HCT116 (cell line): ENCODE results near the gene DRGX. TPM values are rescaled to one million over a fixed set of nuclear protein-coding genes. Genes with fewer than 3 reads are reported as not detected.

Source experiments
- ATAC-seq: fragments of 200-7000 bp; cut with Tn5 transposase; 2 replicates; pipeline ENCODE4 v1.9.1; 2020; ENCODE audit warnings: mild to moderate bottlenecking, moderate library complexity
- BruUV-seq: library from RNA; stranded (reverse); fragments of 400-500 nt; replicated peaks from 2 replicates; lab custom pipeline; 2021; lab: Mats Ljungman, UMichigan
- CTCF ChIA-PET: fragments of 300-600 bp; sonication (Branson Sonifier 250); formaldehyde crosslinking; loops from one replicate; lab custom pipeline; 2021; ENCODE audit warnings: antibody characterized with exemption; lab: Charles Lee
- POLR2A ChIA-PET: fragments of 300-600, 350-600 bp; sonication (Branson Sonifier 250); formaldehyde crosslinking; loops from one replicate; lab custom pipeline; 2021; ENCODE audit warnings: antibody characterized with exemption; lab: Charles Lee
- RAD21 ChIA-PET, 2 experiments: fragments of 300-600 bp; sonication (Branson Sonifier 250); formaldehyde crosslinking; loops; one replicate each; lab custom pipeline; 2023; ENCODE audit warnings: low total read pairs in 2 of 2; ENCODE audit not compliant: uncharacterized antibody in 2 of 2, unreplicated experiment in 2 of 2, low non-redundant PET in 1 of 2; lab: Charles Lee
- DNase-seq: peaks from one replicate; pipeline ENCODE4 v3.0.0-alpha.2; 2010; ENCODE audit warnings: low read depth, low spot score
- H2AFZ ChIP-seq: fragments of 200-600 bp; shearing (Covaris generic), sonication (generic); 2 replicates; pipeline ENCODE4 v1.6.1; 2017; ENCODE audit warnings: low read depth, mixed run types, mixed read lengths, antibody characterized with exemption, low read length; ENCODE audit not compliant: poor library complexity, severe bottlenecking
- H3K27ac ChIP-seq: 2 replicates; pipeline ENCODE4 v1.5.1; 2012; ENCODE audit warnings: low read depth, low read length
- H3K27me3 ChIP-seq: fragments of 200-600 bp; sonication (generic); 2 replicates; pipeline ENCODE4 v1.6.1; 2016; ENCODE audit warnings: mixed run types, low read length, mixed read lengths; ENCODE audit not compliant: insufficient read depth
- H3K36me3 ChIP-seq, 2 experiments: fragments of 200-500 bp in 1 of 2; fragments of 200-600 bp in 1 of 2; sonication (Bioruptor generic) in 1 of 2; sonication (generic) in 1 of 2; 2 replicates each; pipeline versions ENCODE4 v1.5.1 to v1.6.1; 2014 to 2016; ENCODE audit warnings: low read length in 2 of 2, inconsistent platforms in 1 of 2, mixed read lengths in 1 of 2, mixed run types in 1 of 2; ENCODE audit not compliant: insufficient read depth in 2 of 2, control insufficient read depth in 1 of 2
- H3K4me1 ChIP-seq, 2 experiments: fragments of 200-600 bp in 1 of 2; sonication (generic) in 1 of 2; 2 replicates each; pipeline versions ENCODE4 v1.5.1 to v1.6.1; 2012 to 2017; ENCODE audit warnings: low read length in 2 of 2, inconsistent platforms in 1 of 2, mild to moderate bottlenecking in 1 of 2, mixed read lengths in 1 of 2, mixed run types in 1 of 2, moderate library complexity in 1 of 2; ENCODE audit not compliant: insufficient read depth in 2 of 2, control insufficient read depth in 1 of 2
- H3K4me2 ChIP-seq: fragments of 200-600 bp; sonication (generic); 2 replicates; pipeline ENCODE4 v1.6.1; 2017; ENCODE audit warnings: mixed run types, low read length, mixed read lengths
- H3K4me3 ChIP-seq, 2 experiments: fragments of 200-600 bp in 1 of 2; sonication (generic) in 1 of 2; replicated peaks in 1 of 2; 2 replicates each; pipeline ENCODE4 v1.5.1; 2011 to 2016; ENCODE audit warnings: low read length in 2 of 2, control low read depth in 1 of 2, low read depth in 1 of 2, mild to moderate bottlenecking in 1 of 2, mixed read lengths in 1 of 2, mixed run types in 1 of 2
- H3K79me2 ChIP-seq: fragments of 200-600 bp; sonication (generic); 2 replicates; pipeline ENCODE4 v1.6.1; 2017; ENCODE audit warnings: mild to moderate bottlenecking, mixed run types, low read length, moderate library complexity, mixed read lengths; ENCODE audit not compliant: insufficient read depth
- H3K9ac ChIP-seq: fragments of 200-600 bp; sonication (generic); 2 replicates; pipeline ENCODE4 v1.6.1; 2016; ENCODE audit warnings: low read length, mixed read lengths
- H3K9me2 ChIP-seq: fragments of 200-600 bp; sonication (generic), shearing (Covaris generic); 2 replicates; pipeline ENCODE4 v1.6.1; 2017; ENCODE audit warnings: mixed run types, mild to moderate bottlenecking, moderate library complexity; ENCODE audit not compliant: insufficient read depth
- H3K9me3 ChIP-seq, 2 experiments: fragments of 200-500 bp in 1 of 2; fragments of 200-600 bp in 1 of 2; sonication (Bioruptor generic) in 1 of 2; sonication (generic) in 1 of 2; 2 replicates each; pipeline ENCODE4 v1.6.1; 2014 to 2017; ENCODE audit warnings: low read length in 2 of 2, mixed read lengths in 2 of 2, inconsistent platforms in 1 of 2, low read depth in 1 of 2, mild to moderate bottlenecking in 1 of 2, mixed run types in 1 of 2, moderate library complexity in 1 of 2; ENCODE audit not compliant: control insufficient read depth in 1 of 2, insufficient read depth in 1 of 2
- H4K20me1 ChIP-seq: fragments of 200-600 bp; sonication (generic), shearing (Covaris generic); 2 replicates; pipeline ENCODE4 v1.6.1; 2017; ENCODE audit warnings: mixed run types, mild to moderate bottlenecking, moderate library complexity; ENCODE audit not compliant: insufficient read depth
- CBX3 ChIP-seq: IDR thresholded peaks from 2 replicates; pipeline ENCODE4 v1.6.1; 2012; ENCODE audit warnings: low read depth
- CEBPB ChIP-seq: IDR thresholded peaks from 2 replicates; pipeline ENCODE4 v1.6.1; 2012; ENCODE audit warnings: low read depth
- EGR1 ChIP-seq: IDR thresholded peaks from 2 replicates; pipeline ENCODE4 v1.6.1; 2012; ENCODE audit warnings: low read depth
- ELF1 ChIP-seq: IDR thresholded peaks from 2 replicates; pipeline ENCODE4 v1.6.1; 2012; ENCODE audit warnings: low read depth, borderline replicate concordance
- EZH2 ChIP-seq: fragments of 200-600 bp; sonication (generic); IDR thresholded peaks from 2 replicates; pipeline ENCODE4 v1.6.1; 2017; ENCODE audit warnings: antibody characterized with exemption, mixed run types
- EZH2phosphoT487 ChIP-seq: fragments of 200-600 bp; IDR thresholded peaks from 2 replicates; pipeline ENCODE4 v1.6.1; 2018; ENCODE audit warnings: antibody characterized with exemption, borderline replicate concordance
- FOSL1 ChIP-seq: IDR thresholded peaks from 2 replicates; pipeline ENCODE4 v1.6.1; 2012; ENCODE audit warnings: low read depth
- JUND ChIP-seq: IDR thresholded peaks from 2 replicates; pipeline ENCODE4 v1.6.1; 2012
- POLR2AphosphoS5 ChIP-seq: IDR thresholded peaks from 2 replicates; pipeline ENCODE4 v1.6.1; 2011; ENCODE audit warnings: mild to moderate bottlenecking, low read depth, low read length, moderate library complexity
- RAD21 ChIP-seq: IDR thresholded peaks from 2 replicates; pipeline ENCODE4 v1.6.1; 2012; ENCODE audit warnings: low read depth, mild to moderate bottlenecking
- SIN3A ChIP-seq: IDR thresholded peaks from 2 replicates; pipeline ENCODE4 v1.6.1; 2012; ENCODE audit warnings: low read depth
- SP1 ChIP-seq: IDR thresholded peaks from 2 replicates; pipeline ENCODE4 v1.6.1; 2012; ENCODE audit warnings: low read depth
- SRF ChIP-seq: IDR thresholded peaks from 2 replicates; pipeline ENCODE4 v1.6.1; 2012; ENCODE audit warnings: low read depth
- YY1 ChIP-seq: IDR thresholded peaks from 2 replicates; pipeline ENCODE4 v1.6.1; 2011; ENCODE audit warnings: low read length, low read depth, moderate library complexity, mild to moderate bottlenecking; ENCODE audit not compliant: insufficient replicate concordance; ENCODE audit errors: extremely low read depth
- ZFX ChIP-seq: fragments of 450-650 bp; IDR thresholded peaks from 2 replicates; pipeline ENCODE4 v1.6.1; 2017
- ZNF274 ChIP-seq: fragments of 200-500 bp; sonication (Bioruptor generic); IDR thresholded peaks from 2 replicates; pipeline ENCODE4 v1.6.1; 2014; ENCODE audit warnings: mild to moderate bottlenecking, low read depth, low read length, inconsistent platforms
- intact Hi-C: fragments of 100-400 bp; cut with micrococcal nuclease; formaldehyde crosslinking; loops from 2 replicates; pipeline ENCODE4 v1.10.0; 2022
- total RNA-seq: library from RNA; stranded (reverse); gene quantifications from one replicate; pipeline ENCODE4 v1.2.1, GENCODE V29; 2021; ENCODE audit not compliant: unreplicated experiment
- TF ChIP-seq, protein P1 (sequence below): IDR thresholded peaks from 2 replicates; pipeline ENCODE4 v1.6.1; 2012
- TF ChIP-seq, protein P2 (sequence below): IDR thresholded peaks from 2 replicates; pipeline ENCODE4 v1.6.1; 2012; ENCODE audit warnings: low read depth
- TF ChIP-seq, protein P3 (sequence below), 3 experiments: fragments of 200-600 bp in 1 of 3; sonication (generic) in 1 of 3; IDR thresholded peaks in 2 of 3; conservative IDR thresholded peaks in 1 of 3; 2 replicates each; pipeline ENCODE4 v1.5.1; 2012 to 2017; ENCODE audit warnings: low read depth in 2 of 3, low read length in 2 of 3, antibody characterized with exemption in 1 of 3, borderline replicate concordance in 1 of 3, control low read depth in 1 of 3, mild to moderate bottlenecking in 1 of 3, mixed read lengths in 1 of 3, mixed run types in 1 of 3, moderate library complexity in 1 of 3; ENCODE audit not compliant: insufficient read depth in 1 of 3
- TF ChIP-seq, protein P4 (sequence below): IDR thresholded peaks from 2 replicates; pipeline ENCODE4 v1.6.1; 2011; ENCODE audit warnings: mild to moderate bottlenecking, low read length, moderate library complexity; ENCODE audit not compliant: insufficient replicate concordance; ENCODE audit errors: extremely low read depth

DRGX gene
- total RNA-seq, 1 experiment from 2014 or later, result not detected

DNA sequence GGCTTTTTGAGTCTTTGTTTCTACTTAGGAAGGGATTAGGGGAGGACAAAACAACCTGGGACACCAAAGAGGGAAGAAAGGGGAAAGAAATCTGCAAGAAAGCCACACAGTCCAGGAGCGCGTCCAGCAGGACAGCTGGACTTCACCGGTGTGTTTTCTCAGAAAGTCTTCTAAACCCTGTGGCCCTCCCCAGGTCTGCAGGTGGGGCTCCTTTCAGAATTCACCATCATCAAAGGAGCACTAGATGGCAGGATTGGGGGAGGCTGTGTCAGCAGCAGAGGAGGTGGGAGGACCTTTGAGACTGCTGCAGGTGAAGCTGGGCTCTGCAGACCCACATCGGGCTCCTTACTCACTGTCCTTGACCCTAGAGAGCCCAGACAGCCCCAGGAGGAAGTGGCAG is 13.9 kb upstream of the DRGX start:
- Histone ChIP-seq H3K9ac (no peak overlapping the region), H3K4me3 (no peak overlapping the region), H3K36me3 (no peaks in the 10 kb centered on the region), H2AFZ (no peak overlapping the region), H3K27me3 (peaks cover 16% of the 10 kb centered on the region), H3K79me2 (no peaks in the 10 kb centered on the region), H3K4me1 (no peaks in the 10 kb centered on the region), H3K4me2 (no peak overlapping the region), H3K9me2 (no peaks in the 10 kb centered on the region), H3K27ac (no peak overlapping the region), H3K9me3 (no peaks in the 10 kb centered on the region), H4K20me1 (no peaks in the 10 kb centered on the region)
- DNase-seq (no peak), ATAC-seq (peak; percentile 33; the same call in 1 of the 2 replicates)
- ChIA-PET POLR2A (no interaction called here), CTCF (interaction anchor here (2.7 to 6.8 kb wide), 2 partner anchors 9 to 102 kb away, joined by 25 to 123 read pairs; no protein-coding TSS in a partner anchor), RAD21 (interaction anchor here in 1 of 2 experiments (1.4 kb wide), 1 partner anchor 102 kb away, joined by 4 read pairs; no protein-coding TSS in a partner anchor)
- TF ChIP-seq ELF1 (no peak), CBX3 (no peak), SRF (no peak), FOSL1 (no peak), YY1 (no peak), SIN3A (no peak), JUND (no peak), RAD21 (no peak), EGR1 (no peak), EZH2phosphoT487 (no peak), SP1 (no peak), CEBPB (no peak), ZNF274 (no peak), EZH2 (no peak), POLR2AphosphoS5 (no peak), ZFX (no peak)
- TF ChIP-seq, protein P1, sequence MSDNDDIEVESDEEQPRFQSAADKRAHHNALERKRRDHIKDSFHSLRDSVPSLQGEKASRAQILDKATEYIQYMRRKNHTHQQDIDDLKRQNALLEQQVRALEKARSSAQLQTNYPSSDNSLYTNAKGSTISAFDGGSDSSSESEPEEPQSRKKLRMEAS, result no peak
- TF ChIP-seq, protein P2, sequence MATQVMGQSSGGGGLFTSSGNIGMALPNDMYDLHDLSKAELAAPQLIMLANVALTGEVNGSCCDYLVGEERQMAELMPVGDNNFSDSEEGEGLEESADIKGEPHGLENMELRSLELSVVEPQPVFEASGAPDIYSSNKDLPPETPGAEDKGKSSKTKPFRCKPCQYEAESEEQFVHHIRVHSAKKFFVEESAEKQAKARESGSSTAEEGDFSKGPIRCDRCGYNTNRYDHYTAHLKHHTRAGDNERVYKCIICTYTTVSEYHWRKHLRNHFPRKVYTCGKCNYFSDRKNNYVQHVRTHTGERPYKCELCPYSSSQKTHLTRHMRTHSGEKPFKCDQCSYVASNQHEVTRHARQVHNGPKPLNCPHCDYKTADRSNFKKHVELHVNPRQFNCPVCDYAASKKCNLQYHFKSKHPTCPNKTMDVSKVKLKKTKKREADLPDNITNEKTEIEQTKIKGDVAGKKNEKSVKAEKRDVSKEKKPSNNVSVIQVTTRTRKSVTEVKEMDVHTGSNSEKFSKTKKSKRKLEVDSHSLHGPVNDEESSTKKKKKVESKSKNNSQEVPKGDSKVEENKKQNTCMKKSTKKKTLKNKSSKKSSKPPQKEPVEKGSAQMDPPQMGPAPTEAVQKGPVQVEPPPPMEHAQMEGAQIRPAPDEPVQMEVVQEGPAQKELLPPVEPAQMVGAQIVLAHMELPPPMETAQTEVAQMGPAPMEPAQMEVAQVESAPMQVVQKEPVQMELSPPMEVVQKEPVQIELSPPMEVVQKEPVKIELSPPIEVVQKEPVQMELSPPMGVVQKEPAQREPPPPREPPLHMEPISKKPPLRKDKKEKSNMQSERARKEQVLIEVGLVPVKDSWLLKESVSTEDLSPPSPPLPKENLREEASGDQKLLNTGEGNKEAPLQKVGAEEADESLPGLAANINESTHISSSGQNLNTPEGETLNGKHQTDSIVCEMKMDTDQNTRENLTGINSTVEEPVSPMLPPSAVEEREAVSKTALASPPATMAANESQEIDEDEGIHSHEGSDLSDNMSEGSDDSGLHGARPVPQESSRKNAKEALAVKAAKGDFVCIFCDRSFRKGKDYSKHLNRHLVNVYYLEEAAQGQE, result no peak
- TF ChIP-seq, protein P3, sequence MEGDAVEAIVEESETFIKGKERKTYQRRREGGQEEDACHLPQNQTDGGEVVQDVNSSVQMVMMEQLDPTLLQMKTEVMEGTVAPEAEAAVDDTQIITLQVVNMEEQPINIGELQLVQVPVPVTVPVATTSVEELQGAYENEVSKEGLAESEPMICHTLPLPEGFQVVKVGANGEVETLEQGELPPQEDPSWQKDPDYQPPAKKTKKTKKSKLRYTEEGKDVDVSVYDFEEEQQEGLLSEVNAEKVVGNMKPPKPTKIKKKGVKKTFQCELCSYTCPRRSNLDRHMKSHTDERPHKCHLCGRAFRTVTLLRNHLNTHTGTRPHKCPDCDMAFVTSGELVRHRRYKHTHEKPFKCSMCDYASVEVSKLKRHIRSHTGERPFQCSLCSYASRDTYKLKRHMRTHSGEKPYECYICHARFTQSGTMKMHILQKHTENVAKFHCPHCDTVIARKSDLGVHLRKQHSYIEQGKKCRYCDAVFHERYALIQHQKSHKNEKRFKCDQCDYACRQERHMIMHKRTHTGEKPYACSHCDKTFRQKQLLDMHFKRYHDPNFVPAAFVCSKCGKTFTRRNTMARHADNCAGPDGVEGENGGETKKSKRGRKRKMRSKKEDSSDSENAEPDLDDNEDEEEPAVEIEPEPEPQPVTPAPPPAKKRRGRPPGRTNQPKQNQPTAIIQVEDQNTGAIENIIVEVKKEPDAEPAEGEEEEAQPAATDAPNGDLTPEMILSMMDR (IDR thresholded peaks at IDR 0.05 in 2 of 3, conservative IDR thresholded peaks at IDR 0.05 in 1 of 3; ENCODE audit: borderline replicate concordance in 1 of 3, insufficient read depth in 1 of 3, low read depth in 2 of 3, low read length in 2 of 3), result no peak
- TF ChIP-seq, protein P4, sequence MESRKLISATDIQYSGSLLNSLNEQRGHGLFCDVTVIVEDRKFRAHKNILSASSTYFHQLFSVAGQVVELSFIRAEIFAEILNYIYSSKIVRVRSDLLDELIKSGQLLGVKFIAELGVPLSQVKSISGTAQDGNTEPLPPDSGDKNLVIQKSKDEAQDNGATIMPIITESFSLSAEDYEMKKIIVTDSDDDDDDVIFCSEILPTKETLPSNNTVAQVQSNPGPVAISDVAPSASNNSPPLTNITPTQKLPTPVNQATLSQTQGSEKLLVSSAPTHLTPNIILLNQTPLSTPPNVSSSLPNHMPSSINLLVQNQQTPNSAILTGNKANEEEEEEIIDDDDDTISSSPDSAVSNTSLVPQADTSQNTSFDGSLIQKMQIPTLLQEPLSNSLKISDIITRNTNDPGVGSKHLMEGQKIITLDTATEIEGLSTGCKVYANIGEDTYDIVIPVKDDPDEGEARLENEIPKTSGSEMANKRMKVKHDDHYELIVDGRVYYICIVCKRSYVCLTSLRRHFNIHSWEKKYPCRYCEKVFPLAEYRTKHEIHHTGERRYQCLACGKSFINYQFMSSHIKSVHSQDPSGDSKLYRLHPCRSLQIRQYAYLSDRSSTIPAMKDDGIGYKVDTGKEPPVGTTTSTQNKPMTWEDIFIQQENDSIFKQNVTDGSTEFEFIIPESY, result no peak
- intact Hi-C loops, result loop anchor here (10.0 kb wide), 1 partner anchor 755 kb away; no protein-coding TSS in a partner anchor
- BruUV-seq, result no TSS peak
